SH-SY5Y (cell line): ENCODE data around the gene DNAJC7.

Experiments
- GATA2 ChIP-seq: IDR thresholded peaks from 2 replicates; pipeline ENCODE4 v1.6.1; 2011; ENCODE audit warnings: mild to moderate bottlenecking, low read depth, low read length
- GATA3 ChIP-seq: IDR thresholded peaks from 2 replicates; pipeline ENCODE4 v1.6.1; 2011; ENCODE audit warnings: low read depth, mild to moderate bottlenecking, low read length, moderate library complexity

DNA sequence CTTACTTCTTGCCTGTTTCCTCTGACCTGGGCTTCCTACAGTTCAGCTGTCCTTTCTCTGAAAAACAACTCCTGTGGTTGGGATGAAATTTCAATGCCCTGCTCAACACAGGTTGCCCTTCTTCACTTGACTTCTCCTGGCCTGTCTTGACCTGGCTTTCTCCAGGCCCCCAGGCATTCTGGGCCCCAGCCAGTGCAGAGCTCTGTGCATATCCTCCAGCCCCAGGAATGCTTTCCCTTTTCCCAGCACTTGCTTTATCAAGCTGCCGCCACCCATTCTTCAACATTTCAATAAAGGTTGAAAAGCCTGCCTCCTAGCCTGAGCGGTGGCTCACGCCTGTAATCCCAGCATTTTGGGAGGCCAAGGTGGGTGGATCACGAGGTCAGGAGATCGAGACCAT is 76.1 kb downstream of the DNAJC7 start:
- TF ChIP-seq GATA2 (no peak), GATA3 (no peak)
